Lung (tissue), 12 donors: Measurements from ENCODE around the gene RPS2. TPM values are rescaled to one million over a fixed set of nuclear protein-coding genes. Genes with fewer than 3 reads are reported as not detected.

Source experiments
- ATAC-seq: fragments of 200-7000 bp; cut with Tn5 transposase; one replicate; pipeline ENCODE4 v1.9.1; 2020; ENCODE audit warnings: moderate number of reproducible peaks; ENCODE audit not compliant: insufficient read depth, low FRiP score
- DNase-seq, 3 donors: peaks; one replicate each; pipeline ENCODE4 v3.0.0-alpha.2; 2013 to 2017
- H3K27ac ChIP-seq, 2 donors: one replicate each; pipeline ENCODE4 v1.5.1; 2013; ENCODE audit warnings: mild to moderate bottlenecking in 2 of 2, moderate library complexity in 2 of 2, control low read depth in 1 of 2, inconsistent platforms in 1 of 2, low read depth in 1 of 2, low read length in 1 of 2
- H3K27me3 ChIP-seq, 3 donors: one replicate each; pipeline ENCODE4 v1.5.1; 2013; ENCODE audit warnings: low read length in 2 of 3; ENCODE audit not compliant: control insufficient read depth in 3 of 3, insufficient read depth in 3 of 3
- H3K36me3 ChIP-seq, 4 donors: one replicate each; pipeline ENCODE4 v1.5.1; 2013; ENCODE audit warnings: low read length in 4 of 4, mild to moderate bottlenecking in 1 of 4, moderate library complexity in 1 of 4; ENCODE audit not compliant: control insufficient read depth in 4 of 4, insufficient read depth in 4 of 4
- H3K4me1 ChIP-seq, 5 donors: one replicate each; pipeline ENCODE4 v1.5.1; 2013; ENCODE audit warnings: low read length in 5 of 5, mild to moderate bottlenecking in 2 of 5, moderate library complexity in 1 of 5; ENCODE audit not compliant: control insufficient read depth in 5 of 5, insufficient read depth in 5 of 5
- H3K4me3 ChIP-seq: one replicate; pipeline ENCODE4 v1.5.1; 2013; ENCODE audit warnings: mild to moderate bottlenecking, control low read depth, moderate library complexity
- H3K9ac ChIP-seq, 2 donors: one replicate each; pipeline ENCODE4 v1.5.1; 2013; ENCODE audit warnings: low read length in 2 of 2, control low read depth in 1 of 2; ENCODE audit not compliant: insufficient read depth in 1 of 2
- H3K9me3 ChIP-seq, 4 donors: one replicate each; pipeline ENCODE4 v1.5.1; 2013; ENCODE audit warnings: low read length in 3 of 4, mild to moderate bottlenecking in 1 of 4, moderate library complexity in 1 of 4; ENCODE audit not compliant: control insufficient read depth in 4 of 4, insufficient read depth in 3 of 4
- WGBS, 2 donors: extraction: QIAGEN DNeasy Blood & Tissue Kit; methylation state at CpG; one replicate each; pipeline ENCODE4 v1.1.7; 2013; 5-methylcytosine and 5-hydroxymethylcytosine counted together
- polyA plus RNA-seq, 2 donors: library from polyadenylated mRNA; stranded (reverse); fragments of 200-250 nt; gene quantifications; one replicate each; pipeline ENCODE4 v1.2.1, GENCODE V29; 2013
- total RNA-seq, 2 donors: library from RNA; depleted of rRNA in 1 of 2; stranded (reverse); fragments of >200 nt in 1 of 2; gene quantifications; one replicate each; pipeline ENCODE4 v1.2.1, GENCODE V29; 2014 to 2021
- TF ChIP-seq, protein P1 (sequence below): IDR thresholded peaks from 2 replicates; pipeline ENCODE4 v1.5.1; 2012; ENCODE audit warnings: mild to moderate bottlenecking; ENCODE audit errors: control extremely low read depth, extremely low read depth
- donor health status: control.
- donor health status: control.
- donor health status: Bipolar disorder and iron deficiency.
- donor health status: healthy.
- donor health status: DM: yes; HTN: yes; CAD: no.

Gene RPS2
- total and polyA plus RNA-seq, 4 donors, result 1,331 to 5,214 (median 2,779) TPM

DNA sequence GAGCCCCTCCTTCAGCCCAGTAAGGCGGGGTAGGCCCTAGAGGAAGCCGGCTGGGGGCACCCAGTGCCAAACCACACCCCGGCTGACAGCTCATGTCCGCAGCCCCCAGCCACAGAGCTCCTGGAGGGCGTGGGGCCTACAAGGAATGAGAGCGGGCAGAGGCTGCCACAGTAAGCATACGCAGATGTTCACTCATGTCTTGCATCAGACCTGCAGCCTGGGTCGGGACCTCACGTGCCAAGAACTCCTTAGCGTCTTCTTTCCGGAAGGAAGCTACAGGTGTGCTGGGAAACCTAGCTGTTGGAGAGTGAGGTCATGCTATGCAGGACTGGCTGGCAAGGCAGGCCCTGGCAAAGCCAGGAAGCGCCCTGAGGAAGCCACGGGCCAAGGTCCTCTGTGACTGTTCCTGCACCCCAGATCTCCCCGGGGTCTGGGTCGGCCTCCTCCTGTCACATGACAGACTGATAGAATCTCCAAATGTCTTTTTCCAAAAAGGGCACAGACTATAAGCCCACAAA lies 43.4 kb upstream of the RPS2 start:
- 14 to 25% methylated on average over 15 of the region's 15 CpGs for WGBS, 2 donors
- peaks cover 0 to 10% (median 4%) of the 10 kb centered on the region in 4 donors for H3K36me3 ChIP-seq
- peak overlapping the region in 1 of 2 donors; percentile 55 for H3K27ac ChIP-seq
- TF ChIP-seq, protein P1, sequence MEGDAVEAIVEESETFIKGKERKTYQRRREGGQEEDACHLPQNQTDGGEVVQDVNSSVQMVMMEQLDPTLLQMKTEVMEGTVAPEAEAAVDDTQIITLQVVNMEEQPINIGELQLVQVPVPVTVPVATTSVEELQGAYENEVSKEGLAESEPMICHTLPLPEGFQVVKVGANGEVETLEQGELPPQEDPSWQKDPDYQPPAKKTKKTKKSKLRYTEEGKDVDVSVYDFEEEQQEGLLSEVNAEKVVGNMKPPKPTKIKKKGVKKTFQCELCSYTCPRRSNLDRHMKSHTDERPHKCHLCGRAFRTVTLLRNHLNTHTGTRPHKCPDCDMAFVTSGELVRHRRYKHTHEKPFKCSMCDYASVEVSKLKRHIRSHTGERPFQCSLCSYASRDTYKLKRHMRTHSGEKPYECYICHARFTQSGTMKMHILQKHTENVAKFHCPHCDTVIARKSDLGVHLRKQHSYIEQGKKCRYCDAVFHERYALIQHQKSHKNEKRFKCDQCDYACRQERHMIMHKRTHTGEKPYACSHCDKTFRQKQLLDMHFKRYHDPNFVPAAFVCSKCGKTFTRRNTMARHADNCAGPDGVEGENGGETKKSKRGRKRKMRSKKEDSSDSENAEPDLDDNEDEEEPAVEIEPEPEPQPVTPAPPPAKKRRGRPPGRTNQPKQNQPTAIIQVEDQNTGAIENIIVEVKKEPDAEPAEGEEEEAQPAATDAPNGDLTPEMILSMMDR, result no peak
- H3K4me1 ChIP-seq, result peaks cover 0 to 43% (median 21%) of the 10 kb centered on the region in 5 donors
- no peaks in the 10 kb centered on the region for H3K27me3 ChIP-seq
- no peaks in the 10 kb centered on the region for H3K9me3 ChIP-seq
- H3K9ac ChIP-seq, result peak overlapping the region in 1 of 2 donors; percentile 34
- ATAC-seq (no peak), DNase-seq (no peak)
- H3K4me3 ChIP-seq, result peak overlapping the region; percentile 22

DNA sequence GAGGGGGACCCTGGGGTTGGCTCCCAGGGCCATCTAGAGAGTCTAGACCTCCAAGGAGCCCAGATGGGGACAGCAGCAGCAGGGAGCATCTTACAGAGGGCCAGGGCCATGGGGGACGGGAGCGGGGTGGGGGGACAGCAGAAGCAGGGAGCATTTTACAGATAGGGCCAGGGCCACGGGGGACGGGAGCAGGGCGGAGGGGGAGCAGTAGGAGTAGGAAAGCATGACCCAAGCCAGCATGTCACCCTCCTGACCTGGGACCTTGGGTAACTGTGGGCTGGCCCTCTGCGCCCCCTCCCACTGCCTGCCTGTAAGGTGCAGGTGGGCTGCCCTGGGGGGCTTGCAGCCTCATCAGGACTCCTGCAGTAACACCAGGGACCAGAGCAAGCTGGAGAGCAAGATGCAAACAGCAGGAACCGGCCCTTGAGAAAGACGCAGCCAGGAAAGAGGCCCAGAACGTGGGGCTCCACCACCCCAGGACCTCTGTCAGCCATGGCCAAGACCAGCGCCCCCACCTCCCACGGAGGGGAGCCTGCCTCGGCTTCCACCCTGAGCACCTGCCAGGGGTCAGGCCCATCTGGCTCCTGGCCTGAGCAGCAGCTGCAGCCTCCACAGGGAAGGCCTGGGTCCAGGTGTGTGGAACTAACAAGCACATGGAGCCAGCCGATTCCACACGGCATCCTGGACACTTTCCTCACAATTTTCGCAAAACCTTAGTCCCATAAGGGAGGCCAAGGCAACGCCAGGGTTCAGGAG lies 42.6 kb upstream of the RPS2 start:
- Histone ChIP-seq H3K27me3 (no peaks in the 10 kb centered on the region), H3K9ac (no peak overlapping the region), H3K27ac (peak overlapping the region in 1 of 2 donors; percentile 55), H3K9me3 (no peaks in the 10 kb centered on the region), H3K36me3 (peaks cover 0 to 18% (median 8%) of the 10 kb centered on the region in 4 donors), H3K4me1 (peaks cover 0 to 43% (median 21%) of the 10 kb centered on the region in 5 donors), H3K4me3 (no peak overlapping the region)
- no peak for DNase-seq
- 69 to 78% methylated on average over 16 of the region's 16 CpGs for WGBS, 2 donors
- TF ChIP-seq, protein P1, result no peak
- no peak for ATAC-seq

DNA sequence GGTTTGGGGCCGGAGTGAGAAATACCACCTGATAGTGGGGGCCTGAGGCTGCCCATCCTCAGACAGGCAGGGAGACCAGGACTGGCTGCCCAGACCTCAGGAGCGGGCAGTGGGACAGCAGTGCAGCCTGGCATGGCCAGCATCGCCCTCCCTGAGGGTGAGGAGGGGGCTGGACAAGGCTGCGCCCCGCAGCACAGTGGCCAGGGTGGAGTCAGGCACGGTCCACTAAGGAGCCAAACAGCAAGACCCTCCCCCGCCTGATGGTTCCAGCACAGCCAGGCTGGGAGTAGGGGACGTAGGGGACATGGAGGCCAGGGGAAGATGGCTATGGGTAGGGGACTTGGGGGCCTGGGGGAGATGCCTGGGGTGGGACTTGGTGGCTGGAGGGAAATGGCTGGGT lies 41.7 kb upstream of the RPS2 start:
- Histone ChIP-seq H3K27me3 (no peaks in the 10 kb centered on the region), H3K36me3 (peaks cover 2 to 27% (median 13%) of the 10 kb centered on the region in 4 donors), H3K9ac (no peak overlapping the region), H3K4me1 (peaks cover 0 to 43% (median 21%) of the 10 kb centered on the region in 5 donors), H3K9me3 (no peaks in the 10 kb centered on the region), H3K4me3 (no peak overlapping the region), H3K27ac (no peak overlapping the region)
- TF ChIP-seq, protein P1, result no peak
- ATAC-seq, result no peak
- 92 to 96% methylated on average over 8 of the region's 8 CpGs for WGBS, 2 donors
- no peak for DNase-seq
